Endometrial microvascular endothelial cells (primary cell): ENCODE measurements around the gene FSIP1. TPM values are rescaled to one million over a fixed set of nuclear protein-coding genes. Genes with fewer than 3 reads are reported as not detected.

Experiments
- in situ Hi-C: cut with HindIII; loops from 2 replicates; pipeline ENCODE4 v1.10.0; 2017; ENCODE audit warnings: low sequenced_read_pairs, low pct_unique_long_range_greater_than_20kb; ENCODE audit errors: inconsistent ontology term
- total RNA-seq: library from RNA; depleted of rRNA; stranded (reverse); fragments of >200 nt; gene quantifications from one replicate; pipeline ENCODE4 v1.2.3, GENCODE V29; 2015; ENCODE audit errors: inconsistent ontology term

Gene FSIP1
- total RNA-seq, 1 donor from 2014 or later = 0.09 TPM

DNA sequence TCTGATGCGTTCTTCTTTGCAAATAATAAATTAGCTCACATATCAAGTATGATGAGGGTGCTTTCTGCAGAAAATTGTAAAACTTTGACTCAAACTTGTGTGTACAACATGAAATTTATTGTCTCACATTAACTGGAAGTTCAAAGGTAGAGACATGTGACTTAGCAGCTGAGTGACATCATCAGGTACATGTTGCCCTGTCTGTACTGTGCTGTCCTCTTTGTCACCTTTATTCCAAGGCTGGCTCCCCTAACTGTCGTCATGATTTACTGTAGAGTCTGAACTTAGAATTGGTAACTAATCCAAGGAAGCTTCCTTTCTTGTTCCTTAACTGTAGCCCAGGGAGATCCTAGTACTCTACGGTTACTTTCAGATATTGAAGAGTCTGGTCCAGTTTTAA lies 12.3 kb upstream of the FSIP1 start:
- in situ Hi-C loops = no loop called here

DNA sequence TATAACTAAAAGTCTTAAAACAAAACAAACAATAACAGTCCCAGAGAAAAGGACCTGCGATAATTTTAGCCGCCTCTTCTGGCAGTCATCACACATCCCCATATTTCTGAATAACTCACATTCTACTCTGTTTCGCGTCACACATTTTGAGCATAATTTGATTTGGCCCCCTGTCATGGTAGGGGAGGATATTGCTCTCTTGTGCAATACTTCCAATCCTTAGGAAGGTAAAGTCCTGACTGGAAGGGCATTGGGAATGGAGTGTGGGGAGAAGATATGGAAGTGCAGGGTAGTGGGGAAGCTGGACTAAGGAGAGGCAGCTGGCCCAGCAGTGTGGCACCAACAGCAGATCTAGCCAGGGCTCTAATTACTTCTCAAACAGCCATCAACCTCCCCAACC lies 11.3 kb upstream of the FSIP1 start:
- in situ Hi-C loops = no loop called here

DNA sequence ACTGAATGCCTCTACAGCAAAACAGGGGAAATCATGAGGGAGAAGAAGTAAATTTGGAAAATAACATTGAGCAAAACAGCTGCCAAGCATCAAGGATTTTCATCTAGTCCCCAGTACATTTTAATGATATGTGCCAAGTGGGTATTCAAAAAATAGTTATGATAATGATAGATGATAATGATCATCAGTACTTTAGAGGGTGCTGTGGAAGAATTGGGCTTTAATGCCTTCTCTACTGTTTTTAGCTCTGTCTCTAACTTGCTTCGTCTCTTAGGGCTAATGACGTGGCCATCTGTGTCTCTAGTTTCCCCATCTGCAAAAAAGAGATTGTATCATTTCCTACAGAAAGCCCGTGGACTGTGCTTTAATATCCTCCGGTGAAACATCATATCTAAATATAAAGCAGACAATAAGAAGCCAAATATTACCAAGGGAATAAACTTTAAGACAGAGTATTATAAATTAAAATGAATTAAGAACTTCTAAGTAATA lies 10.2 kb upstream of the FSIP1 start:
- in situ Hi-C loops = no loop called here

DNA sequence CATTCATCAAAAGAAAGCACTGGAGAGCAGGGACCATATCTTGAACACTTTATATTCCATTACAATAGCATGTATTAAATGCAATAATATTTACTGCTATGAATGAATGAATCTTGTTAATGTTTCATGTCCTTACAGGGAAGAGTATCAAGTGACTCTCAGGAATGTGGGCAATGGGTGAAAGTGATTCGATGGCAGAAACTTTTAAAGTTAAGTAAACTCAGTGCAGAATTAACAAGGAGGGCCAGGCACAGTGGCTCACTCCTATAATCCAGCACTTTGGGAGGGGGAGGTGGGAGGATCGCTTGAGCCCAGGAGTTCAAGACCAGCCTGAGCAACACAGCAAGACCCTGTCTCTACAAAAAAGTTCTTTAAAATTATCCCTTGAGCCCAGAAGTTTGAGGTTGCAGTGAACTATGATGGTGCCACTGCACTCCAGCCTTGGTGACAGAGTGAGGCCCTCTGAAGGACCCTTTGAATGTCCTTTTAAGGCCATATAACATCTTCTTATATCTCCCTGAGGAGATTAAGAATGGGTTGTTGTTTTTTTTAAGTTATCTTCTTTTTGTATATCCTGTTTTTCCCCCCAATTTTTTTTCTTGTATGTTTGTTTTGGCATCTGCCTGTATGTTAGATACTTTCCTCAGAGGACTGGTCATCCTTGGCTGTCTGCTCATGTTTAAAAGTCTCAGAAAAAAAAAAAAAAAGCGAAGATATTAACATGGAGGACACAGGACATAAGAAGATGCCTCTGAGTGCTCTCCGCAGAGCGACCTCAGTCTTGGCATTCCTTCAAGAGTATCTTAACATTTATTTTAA lies 9.6 kb upstream of the FSIP1 start:
- in situ Hi-C loops = no loop called here

DNA sequence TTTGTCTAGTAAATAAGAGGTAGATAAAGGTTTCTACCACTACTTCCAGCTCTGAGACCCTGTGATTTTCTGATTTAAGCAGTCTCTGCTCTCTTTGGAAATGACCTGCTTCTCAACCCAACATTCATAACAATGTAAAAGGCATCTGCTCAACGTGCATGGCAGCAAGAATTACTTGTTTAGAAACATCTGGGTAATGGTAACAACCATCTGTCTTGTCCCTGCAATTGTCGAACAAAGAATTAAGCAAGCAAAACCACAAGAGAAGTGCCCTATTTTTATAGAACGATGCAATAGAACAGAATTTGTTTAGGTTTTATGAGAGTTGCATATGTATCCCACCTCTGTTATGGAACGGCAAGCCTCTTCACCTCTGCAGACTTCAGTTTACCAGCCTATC lies 7.1 kb upstream of the FSIP1 start:
- in situ Hi-C loops = no loop called here

DNA sequence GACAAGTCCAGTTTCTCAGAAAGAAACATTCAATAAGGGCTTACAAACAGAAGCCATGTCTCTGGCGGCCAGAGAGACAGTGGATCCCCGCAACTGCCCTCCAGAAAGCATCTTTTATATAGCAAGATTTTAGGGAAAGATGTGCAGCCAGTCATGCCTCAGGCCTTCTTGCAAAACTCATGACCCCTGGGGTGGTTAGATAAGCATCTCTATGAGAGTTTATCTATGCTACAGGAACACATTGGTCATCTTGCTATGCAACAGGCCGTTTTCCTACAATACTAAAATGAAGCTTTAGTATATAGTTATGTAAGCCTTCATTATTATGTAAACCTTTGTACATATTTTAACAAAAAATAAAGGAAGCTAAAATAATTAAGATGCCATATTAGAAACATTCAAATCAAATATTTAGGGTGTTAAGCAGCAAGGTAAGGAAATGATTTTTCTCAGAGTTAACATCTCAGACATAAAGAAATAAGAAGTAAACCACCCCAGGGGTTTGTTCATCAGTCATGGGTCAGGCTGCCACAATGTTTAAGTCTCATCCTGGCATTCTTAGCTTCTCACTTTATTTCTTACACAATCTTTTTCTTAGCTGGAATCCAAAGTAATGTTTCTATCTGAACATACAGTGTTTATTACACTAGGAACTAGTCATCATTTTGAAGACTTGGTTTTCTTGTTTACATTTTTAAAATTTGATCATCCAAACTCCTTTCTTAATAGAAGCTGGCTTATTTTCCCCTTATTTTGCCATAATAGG lies 6.3 kb upstream of the FSIP1 start:
- in situ Hi-C loops = no loop called here

DNA sequence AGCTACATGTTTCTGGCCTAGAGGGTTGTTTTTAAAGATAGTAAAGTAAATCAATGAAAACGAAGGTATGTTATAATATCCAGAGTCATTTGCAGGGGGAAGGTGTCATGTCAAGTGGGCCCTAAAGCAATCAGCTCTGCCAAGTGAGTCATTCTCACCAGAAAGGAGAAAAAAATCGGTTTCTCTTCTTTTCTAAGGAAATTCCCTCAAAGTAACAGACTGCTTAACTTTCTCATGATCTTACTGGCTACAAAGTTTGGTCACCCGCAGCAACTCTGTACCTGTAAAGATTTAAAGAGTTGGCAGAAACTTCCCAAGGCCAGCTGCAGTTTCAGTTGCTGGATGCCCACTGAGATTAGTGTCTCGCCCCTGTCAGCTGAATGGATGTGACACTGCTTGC lies 5.5 kb upstream of the FSIP1 start:
- in situ Hi-C loops = no loop called here

DNA sequence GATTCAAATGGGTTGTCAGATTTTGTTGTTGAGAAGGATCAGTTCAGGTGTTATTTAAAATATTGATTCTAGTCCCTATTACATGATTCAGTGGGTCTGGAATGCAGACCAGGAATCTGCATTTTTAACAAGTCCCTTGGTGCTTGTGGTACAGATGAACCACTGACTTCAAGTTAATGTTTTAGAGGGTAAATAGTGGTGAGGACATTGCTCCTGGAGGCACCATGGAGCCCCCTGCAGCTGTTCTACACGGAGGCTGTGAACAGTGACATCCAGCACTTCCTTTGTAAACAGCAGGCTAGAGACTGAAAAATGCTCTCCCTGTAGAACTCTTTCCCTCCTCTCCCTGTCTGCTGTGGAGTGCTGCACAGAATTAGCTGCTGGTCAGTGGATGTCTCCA lies 4.8 kb upstream of the FSIP1 start:
- in situ Hi-C loops = no loop called here

DNA sequence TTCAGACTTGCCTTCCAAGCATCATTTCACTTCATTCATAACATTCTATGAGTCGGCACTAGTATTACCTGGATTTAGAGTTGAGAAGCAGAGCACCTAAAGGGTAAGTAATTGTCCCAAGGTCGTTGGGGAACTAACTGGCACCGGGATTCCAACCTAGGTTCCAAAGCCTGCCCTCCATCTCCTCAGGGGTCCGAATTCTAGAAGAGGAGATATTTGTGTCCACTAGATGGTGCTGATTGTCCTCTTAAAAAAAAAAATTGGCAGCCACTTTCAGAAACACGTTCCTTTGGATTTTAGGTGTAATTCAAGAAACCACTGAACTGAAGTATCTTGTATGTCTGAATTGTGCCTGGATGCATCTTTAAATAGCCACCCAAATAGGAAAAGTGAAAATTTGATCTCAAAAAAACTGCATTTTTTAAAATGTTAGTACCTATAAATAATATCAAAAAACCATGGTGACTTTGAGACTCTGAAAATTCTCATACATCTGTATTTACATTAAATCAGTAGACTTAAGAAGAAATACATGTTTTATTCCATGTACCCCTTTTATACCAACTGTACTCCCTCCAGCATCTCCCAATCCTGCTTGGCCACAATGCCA lies 3.9 kb upstream of the FSIP1 start:
- in situ Hi-C loops = no loop called here

DNA sequence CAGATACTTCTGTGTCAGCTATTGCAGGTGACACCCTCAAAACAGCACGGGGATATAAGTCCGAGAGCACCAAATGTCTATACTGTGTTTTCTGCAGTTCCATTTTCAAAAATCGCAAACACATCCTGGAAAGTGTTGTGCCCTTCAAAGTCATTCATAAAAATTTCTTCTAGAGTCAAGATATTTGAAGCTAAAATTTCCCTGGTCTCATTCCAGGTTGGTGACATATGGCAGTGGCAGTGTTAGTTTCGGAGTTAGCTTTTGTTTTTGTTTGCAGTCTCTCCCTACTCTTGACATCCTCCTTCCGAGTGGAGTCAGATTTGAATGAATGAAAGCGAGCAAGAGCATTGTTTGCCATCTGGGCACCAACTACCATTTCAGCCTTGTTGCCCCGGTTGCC lies 3.2 kb upstream of the FSIP1 start:
- in situ Hi-C loops = no loop called here

DNA sequence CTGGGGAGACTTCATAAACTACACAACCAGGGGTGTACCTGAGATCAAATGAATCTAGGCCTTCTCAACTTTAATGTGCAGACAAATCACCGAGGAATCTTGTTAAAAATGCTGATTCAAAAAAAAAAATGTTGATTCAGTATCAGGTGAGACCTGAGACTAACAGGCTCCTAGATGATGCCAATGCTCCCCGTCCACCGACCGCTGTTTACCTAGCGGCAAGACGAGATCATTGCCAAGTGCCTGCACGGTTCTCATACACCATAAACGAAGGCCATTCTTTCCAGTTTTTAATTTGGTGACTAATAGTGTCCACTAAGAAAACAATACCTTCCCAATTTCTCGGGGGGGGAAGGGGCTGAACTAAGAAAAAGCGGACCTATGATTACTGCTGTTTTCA lies 2.5 kb upstream of the FSIP1 start:
- in situ Hi-C loops = no loop called here

DNA sequence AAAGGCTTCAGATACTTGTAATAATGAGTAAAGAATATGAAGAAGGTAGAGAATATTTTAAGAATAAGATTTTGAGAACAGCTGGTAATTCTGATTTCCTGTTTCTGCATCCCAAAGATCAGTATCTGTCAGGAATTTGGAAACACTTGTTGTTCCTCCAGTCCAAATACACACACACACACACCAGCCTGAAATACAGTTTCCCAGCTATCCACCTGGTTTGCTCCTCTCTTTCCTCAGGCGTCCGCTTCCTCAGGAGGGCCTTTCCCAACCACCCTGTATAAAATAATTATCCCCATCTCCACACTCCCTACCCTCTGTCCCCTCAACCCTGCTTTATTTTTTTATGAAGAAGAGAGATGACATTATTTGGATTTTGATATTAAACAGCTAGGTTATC lies 2.0 kb upstream of the FSIP1 start:
- in situ Hi-C loops = no loop called here

DNA sequence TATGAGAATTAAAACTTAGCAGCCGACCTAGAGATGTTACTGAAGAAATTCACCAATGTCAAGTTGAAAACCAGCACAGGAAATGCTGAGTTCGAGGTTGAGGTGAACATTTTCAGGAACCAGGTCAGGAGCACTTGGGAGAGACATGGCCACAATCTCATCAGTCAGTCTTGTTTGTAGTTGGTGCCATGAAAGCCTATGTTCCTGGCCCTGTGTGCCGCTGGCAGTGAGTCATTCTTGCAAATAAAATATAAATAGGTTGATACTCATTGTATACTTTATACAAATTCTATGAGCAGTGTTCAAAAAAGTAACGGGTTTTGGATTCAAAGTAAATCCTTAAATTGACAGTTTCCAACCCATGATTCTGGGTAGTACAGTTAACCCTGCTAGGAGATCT lies 1.5 kb upstream of the FSIP1 start:
- in situ Hi-C loops = no loop called here

DNA sequence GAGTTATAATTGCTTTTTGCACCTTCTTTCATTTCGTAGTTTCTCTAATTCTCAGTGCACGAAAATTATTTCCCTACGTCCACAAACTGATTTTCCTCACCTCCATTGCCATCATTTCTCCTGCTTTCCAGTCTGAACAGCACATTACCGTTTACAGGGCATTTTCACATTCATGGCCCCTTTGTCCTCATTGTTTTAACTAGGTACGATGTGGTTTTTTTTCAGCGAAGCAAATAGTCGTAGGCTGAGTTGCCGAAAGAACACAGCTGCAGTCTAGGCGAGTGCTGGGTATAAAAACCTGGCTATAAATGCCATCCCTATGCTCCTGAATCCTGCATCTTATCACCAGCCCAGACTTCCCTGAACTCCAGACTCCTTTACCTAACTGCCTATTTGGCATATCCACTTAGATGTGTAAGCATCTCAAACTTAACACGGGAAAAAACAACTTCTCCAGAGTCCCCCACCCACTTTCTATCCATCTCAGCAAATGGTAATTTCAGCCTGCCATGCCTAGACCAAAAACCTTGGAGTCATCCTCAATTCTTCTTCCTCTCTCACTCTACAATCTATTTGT lies 691 bp upstream of the FSIP1 start:
- in situ Hi-C loops = no loop called here

DNA sequence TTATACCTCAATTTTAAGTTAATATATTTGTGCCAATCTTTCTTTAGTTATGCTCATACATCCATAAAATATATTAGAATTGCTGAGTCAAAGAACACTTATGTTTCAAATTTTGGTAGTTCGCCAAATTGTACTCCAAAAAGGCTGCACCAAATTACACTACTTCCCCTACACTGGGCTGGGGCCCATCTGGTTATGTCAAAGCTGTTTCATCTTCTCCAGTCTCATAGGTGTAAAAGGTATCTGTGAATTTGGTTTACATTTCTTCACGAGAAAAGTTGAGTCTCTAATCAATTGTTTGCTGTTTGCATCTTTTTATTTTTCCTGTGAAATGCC lies 706 bp downstream of the FSIP1 start:
- in situ Hi-C loops = no loop called here

DNA sequence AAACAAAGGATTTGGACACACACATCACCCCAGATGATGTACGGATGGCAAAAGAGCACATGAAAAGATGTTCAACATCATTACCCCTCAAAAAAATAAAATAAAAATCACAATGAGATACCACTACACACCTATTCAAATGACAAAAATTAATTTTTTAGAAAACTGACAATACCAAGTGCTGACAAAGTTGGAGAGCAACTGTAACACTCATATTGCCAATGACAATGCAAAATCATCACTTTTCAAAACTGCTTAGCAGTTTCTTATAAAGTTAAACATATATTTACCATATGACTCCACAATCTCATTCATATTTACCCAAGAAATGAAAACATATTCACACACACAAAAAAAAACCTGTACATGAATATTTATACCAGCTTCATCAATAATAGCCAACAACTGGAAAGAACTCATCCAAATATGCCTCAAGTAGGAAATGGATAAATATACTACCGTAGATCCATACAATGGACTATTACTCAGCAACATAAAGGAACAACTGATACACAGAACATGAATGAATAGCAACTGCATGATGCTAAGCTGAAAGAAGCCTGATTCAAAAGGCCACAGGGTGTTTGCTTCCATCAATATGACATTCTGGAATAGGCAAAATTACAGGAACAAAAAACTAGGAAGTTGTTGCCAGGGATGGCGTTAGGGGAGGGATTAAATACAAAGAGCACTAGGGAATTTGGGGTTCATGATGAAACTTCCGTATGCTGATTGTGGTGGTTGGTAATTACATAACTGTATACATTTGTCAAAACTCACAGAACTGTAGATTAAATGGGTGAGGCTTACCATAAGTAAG lies 1.3 kb downstream of the FSIP1 start:
- in situ Hi-C loops = no loop called here

DNA sequence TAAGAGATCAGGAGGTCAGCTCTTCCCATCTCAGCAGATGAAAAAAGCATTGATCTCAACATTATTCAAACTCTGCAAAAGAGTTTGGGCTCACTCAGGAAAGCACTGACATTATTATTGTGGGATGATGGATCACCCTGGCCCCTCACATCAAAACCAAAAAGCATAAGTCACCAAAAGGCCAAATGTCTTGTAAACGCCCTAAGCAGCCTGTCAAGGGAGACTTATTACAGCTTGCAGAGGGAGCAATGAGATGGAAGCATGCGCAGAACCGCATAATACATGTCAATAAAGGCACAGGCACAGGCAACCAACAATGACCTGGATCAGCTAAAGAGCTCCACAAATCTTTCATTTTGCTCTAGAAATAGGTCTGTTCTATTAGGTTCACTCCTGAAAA lies 4.6 kb downstream of the FSIP1 start:
- in situ Hi-C loops = no loop called here

DNA sequence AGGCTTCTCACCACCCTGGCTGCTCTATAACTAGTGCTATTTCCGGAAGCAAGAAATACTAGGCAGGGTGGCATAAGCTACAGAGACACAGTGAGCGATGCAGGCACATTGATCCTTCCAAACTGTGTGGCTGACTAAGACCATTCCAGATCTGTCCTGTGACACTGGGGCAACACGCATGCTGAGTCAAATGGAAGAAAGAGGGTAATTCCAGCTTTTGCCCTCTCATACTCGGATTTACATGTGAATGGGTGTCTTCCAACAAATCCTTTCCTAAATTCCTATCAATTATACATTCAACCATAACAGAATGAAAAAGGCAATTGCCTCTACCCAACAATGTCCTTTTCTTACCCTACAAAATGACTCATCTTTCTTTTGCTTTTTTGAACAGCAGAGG lies 5.1 kb downstream of the FSIP1 start:
- in situ Hi-C loops = no loop called here

DNA sequence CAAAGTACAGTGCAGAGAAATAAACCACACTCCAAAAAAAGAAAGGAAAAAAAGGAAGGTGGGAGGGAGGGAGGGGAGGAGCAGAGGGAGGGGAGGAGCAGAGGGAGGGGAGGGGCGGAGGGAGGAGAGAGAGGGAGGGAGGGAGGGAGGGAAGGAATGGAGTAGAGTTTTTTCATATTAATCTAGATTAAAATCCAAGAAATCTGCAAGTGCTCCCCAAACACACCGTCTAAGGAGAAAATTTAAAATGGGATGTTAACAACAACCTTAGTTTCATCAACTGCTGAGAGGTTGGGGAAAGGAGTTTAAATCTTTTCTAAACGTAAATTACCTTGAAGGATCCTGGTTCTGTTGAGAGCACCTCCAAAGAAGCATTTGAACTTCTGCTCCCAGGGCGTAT lies 6.6 kb downstream of the FSIP1 start:
- in situ Hi-C loops = no loop called here
